ENCODE measurements around the gene MAB21L1. TPM values are rescaled to one million over a fixed set of nuclear protein-coding genes. Genes with fewer than 3 reads are reported as not detected.

The MAB21L1 gene
- total and polyA plus RNA-seq, 7 donors = 0.34 to 1.8 (median 1.2) TPM

- TF ChIP-seq, protein P1, sequence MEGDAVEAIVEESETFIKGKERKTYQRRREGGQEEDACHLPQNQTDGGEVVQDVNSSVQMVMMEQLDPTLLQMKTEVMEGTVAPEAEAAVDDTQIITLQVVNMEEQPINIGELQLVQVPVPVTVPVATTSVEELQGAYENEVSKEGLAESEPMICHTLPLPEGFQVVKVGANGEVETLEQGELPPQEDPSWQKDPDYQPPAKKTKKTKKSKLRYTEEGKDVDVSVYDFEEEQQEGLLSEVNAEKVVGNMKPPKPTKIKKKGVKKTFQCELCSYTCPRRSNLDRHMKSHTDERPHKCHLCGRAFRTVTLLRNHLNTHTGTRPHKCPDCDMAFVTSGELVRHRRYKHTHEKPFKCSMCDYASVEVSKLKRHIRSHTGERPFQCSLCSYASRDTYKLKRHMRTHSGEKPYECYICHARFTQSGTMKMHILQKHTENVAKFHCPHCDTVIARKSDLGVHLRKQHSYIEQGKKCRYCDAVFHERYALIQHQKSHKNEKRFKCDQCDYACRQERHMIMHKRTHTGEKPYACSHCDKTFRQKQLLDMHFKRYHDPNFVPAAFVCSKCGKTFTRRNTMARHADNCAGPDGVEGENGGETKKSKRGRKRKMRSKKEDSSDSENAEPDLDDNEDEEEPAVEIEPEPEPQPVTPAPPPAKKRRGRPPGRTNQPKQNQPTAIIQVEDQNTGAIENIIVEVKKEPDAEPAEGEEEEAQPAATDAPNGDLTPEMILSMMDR (IDR thresholded peaks at IDR 0.05) = no peak
- intact Hi-C loops (cut with DNase I) = no loop called here
These were observed 37.6 kb upstream of the MAB21L1 start for GRCh38 chr13:35514061-35514477.

DNA sequence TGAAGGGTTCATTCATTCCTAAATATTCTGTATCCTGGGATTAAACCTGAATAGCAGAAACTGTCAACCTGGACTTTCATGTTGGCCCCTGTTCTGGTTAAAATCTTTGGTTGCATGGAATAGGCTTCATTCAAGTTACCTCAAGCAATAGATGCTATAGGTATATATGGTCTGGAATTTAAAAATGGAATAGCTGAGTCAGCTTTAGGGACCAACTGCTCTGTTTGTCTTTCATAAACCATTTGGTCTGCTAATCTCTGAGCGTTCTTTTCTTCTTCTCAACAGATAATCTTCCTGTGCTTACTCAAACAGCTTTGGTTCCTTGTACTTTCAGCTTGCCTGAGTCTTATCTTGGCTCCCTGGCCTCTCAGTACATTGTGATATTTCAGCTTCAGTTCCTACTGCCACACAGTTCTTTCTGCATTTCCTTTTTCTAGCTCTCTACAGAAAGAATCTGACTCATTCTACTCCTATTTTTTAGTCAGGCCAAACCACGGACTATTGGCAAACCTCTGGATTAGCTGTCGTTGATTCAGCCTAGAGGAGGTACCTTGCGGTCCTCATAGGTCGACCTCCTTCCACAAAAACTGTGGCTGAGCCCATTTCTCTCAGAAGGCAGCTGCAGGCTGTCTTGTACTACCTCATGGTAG, 35.9 kb upstream of the MAB21L1 start:
- DNase-seq = peak in 1 of 2 donors; percentile 31
- intact Hi-C loops (cut with DNase I) = no loop called here
- H3K36me3 ChIP-seq (ENCODE audit: insufficient read depth in 1 of 2, low read depth in 1 of 2) = no peaks in the 10 kb centered on the region
- H3K9me3 ChIP-seq = no peaks in the 10 kb centered on the region
- H3K4me3 ChIP-seq = no peak overlapping the region
- H3K27me3 ChIP-seq (ENCODE audit: insufficient read depth in 3 of 3, low read length in 2 of 3) = no peaks in the 10 kb centered on the region
- H3K4me1 ChIP-seq = no peaks in the 10 kb centered on the region
- peak in 3 of 4 donors; percentile 39 to 61 (median 54) for ATAC-seq
- H3K27ac ChIP-seq = no peak overlapping the region
- 71 to 73% (median 71%) methylated on average over 5 of the region's 5 CpGs for WGBS, 3 donors
- TF ChIP-seq, protein P1 (IDR thresholded peaks at IDR 0.05) = no peak

More at GRCh38 chr13:35514061-35514477, 37.6 kb upstream of the MAB21L1 start:
- no peaks in the 10 kb centered on the region for H3K27me3 ChIP-seq (ENCODE audit: insufficient read depth in 3 of 3, low read length in 2 of 3)
- no peaks in the 10 kb centered on the region for H3K9me3 ChIP-seq
- H3K27ac ChIP-seq = no peak overlapping the region
- WGBS, 3 donors = 81 to 89% (median 84%) methylated on average over 7 of the region's 7 CpGs
- ATAC-seq (no peak), DNase-seq (no peak)
- no peaks in the 10 kb centered on the region for H3K4me1 ChIP-seq
- H3K4me3 ChIP-seq = no peak overlapping the region
- no peaks in the 10 kb centered on the region for H3K36me3 ChIP-seq (ENCODE audit: insufficient read depth in 1 of 2, low read depth in 1 of 2)

DNA sequence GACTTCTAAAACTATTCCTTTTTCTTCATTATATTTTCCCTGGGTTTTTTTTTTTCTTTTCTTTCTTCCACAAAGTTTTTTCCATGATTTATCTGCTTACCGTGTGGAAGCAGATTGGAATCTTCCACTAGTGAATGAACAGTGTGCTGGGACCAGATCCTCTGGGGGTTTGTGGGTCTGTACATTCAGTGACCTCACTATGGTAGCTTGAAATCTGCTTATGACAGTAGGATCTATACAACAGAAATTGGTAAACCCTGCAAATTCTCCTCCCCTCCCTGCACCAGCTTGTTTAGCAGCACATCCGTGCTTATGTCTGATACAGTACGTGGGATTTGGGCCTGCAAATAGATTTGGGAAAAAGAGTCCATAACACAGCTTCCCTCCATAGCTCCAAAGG, 26.0 kb upstream of the MAB21L1 start:
- DNase-seq = no peak
- no peaks in the 10 kb centered on the region for H3K4me1 ChIP-seq
- no peaks in the 10 kb centered on the region for H3K36me3 ChIP-seq (ENCODE audit: insufficient read depth in 1 of 2, low read depth in 1 of 2)
- no peaks in the 10 kb centered on the region for H3K27me3 ChIP-seq (ENCODE audit: insufficient read depth in 3 of 3, low read length in 2 of 3)
- TF ChIP-seq, protein P1 (IDR thresholded peaks at IDR 0.05) = no peak
- intact Hi-C loops (cut with DNase I) = no loop called here
- H3K27ac ChIP-seq = no peak overlapping the region
- no peak for ATAC-seq
- no peaks in the 10 kb centered on the region for H3K9me3 ChIP-seq
- H3K4me3 ChIP-seq = no peak overlapping the region
- WGBS, 3 donors = 64 to 67% (median 67%) methylated on average over 3 of the region's 3 CpGs

GRCh38 chr13:35501661-35502235, 25.3 kb upstream of the MAB21L1 start:
- Histone ChIP-seq H3K27me3 (ENCODE audit: insufficient read depth in 3 of 3, low read length in 2 of 3) (no peaks in the 10 kb centered on the region), H3K27ac (no peak overlapping the region), H3K4me1 (no peaks in the 10 kb centered on the region), H3K4me3 (no peak overlapping the region), H3K9me3 (no peaks in the 10 kb centered on the region), H3K36me3 (ENCODE audit: insufficient read depth in 1 of 2, low read depth in 1 of 2) (no peaks in the 10 kb centered on the region)
- intact Hi-C loops (cut with DNase I) = no loop called here
- DNase-seq (no peak), ATAC-seq (no peak)
- TF ChIP-seq, protein P1 (IDR thresholded peaks at IDR 0.05) = no peak
- 63 to 69% (median 66%) methylated on average over 6 of the region's 6 CpGs for WGBS, 3 donors
